GOT3 (cell line): Measurements from ENCODE around the gene PRKG2.

Source experiments
- DNase-seq: peaks from one replicate; lab custom pipeline; 2025; ENCODE audit warnings: mixed read lengths; lab: John Stamatoyannopoulos, UW

PRKG2 gene

DNA sequence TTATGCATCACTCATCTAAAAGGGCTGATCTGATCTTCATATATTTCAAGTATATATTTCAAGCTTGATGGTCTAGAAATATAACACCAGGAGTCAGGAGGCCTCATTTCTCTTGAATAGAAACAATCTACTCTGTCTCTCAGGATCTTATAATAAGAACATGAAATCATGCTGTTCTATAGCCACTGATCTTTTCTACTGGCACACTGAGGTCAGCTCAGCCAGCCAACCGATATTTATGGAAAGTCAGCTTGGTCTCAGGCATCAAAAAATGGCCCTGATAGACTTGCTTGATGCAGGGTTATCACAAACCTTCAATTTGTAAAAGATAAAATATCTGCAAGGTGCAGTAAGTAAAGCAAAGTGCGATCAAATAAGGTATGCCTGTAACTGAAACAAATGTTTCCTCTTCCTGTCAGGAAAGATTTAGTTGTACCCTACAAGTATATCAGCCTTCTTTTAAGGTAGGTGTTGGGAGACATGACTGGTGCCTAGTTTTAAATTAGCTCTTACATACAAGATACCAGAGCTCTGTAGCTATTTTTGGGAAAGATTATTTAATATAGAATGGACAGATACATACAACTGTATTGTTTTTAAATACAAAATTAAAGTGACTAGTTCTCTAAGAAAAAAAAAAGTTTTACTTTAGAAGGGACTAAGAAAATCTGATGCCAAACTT, 121.2 kb downstream of the PRKG2 start:
- no peak for DNase-seq

DNA sequence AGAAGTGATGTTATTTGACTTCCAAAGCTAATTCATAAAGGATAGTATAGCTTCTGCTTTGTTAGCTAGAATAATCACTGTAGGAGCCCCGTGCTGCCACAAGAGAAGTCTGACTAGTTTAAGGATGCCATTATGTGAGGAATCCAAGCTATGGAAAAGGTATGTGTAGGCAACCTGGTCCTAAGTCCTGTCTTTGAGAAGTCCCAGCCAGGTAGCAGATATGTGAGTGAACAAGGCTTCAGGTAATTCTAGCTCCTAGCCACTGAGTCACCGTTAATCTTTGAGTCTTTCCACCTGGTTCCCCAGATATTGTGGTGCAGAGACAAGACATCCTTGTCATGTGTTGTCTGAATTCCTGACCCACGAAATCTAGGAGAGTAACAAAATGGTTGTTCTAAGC, 129.0 kb downstream of the PRKG2 start:
- DNase-seq = no peak

DNA sequence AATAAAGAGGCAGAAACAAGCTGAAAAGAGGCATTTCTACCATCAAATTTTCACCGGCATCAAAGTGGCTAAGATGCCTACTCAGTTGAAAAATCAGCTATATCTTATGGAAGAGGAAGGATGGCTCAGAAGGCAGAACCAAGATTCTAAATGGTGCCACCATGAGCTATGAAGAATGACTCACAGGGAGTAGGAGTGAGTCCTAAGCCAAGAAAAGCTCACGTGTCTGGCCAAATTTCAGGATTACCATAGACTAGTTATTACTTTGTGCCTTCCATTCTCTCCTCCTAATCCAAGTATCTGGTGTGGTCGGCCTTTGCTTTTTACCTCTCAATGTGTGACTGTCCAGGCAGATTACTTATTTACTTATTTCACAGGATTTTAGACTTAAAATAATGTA, 129.7 kb downstream of the PRKG2 start:
- DNase-seq = no peak

DNA sequence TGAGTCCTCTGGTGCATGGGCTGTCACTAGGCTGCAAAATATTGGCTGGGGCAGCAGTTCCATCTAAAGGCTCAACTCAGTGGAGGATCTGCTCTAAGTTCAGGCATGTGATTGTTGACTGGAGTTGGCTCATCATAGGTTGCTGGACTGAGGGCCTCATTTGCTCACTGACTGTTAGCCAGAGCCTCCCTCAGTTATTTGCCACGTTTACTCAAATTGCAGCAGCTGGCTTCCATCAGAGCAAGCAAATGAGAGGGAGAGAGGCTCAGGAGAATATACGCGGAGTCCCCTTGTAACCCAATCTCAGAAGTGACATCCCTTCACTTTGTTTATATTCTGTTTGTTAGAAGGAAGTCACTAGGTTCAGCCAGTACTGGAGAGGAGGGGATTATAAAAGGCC, 130.4 kb downstream of the PRKG2 start:
- DNase-seq = no peak

DNA sequence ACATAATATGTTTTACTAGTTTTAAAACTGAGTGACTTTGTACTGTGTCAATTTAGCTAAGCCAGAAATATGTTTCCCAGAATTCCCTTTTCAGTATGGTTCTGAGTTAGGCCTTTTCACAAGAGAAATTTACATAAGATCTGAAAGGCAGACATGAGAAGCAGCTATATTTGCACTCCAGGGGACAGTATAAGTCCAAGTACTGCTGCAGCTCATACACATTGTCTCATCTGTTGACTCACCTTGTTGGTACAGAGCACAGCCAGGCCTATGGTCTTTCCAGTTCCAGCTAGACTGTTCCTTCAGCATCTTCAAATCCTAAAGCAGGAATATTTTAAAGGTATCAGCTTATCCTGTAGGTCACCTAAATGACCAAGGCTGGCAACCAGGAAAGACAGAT, 131.0 kb downstream of the PRKG2 start:
- DNase-seq = no peak

DNA sequence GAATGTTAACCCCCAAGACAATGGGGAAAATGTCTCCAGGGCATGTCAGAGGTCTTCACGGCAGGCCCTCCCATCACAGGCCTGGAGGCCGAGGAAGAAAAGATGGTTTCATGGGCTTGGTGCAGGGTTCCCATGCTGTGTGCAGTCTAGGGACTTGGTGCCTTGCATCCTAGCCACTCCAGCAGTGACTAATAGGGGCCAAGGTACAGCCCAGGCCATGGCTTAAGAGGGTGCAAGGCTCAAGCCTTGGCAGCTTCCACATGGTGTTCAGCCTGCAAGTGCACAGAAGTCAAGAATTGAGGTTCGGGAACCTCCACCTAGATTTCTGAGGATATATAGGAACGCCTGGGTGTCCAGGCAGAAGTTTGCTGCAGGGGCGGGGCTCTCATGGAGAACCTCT, 133.9 kb downstream of the PRKG2 start:
- DNase-seq = no peak

DNA sequence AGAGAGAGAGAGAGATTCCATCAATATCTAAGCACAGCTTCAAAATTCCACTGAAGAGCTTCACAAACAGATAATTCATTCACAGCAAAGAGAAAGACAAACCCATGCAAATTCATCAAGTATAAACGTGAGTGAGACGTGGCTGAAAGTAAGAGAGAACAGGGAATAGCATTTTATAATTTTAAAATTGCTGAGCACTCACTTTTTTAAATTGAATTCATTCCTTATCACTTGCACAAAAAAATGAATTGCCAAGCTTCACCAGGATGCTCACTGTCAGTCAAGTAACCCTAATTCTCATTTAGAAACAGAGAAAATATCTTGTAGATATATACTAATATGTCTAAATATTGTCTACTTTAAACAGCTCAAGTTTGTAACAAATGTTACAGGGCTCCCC, 144.0 kb downstream of the PRKG2 start:
- no peak for DNase-seq

DNA sequence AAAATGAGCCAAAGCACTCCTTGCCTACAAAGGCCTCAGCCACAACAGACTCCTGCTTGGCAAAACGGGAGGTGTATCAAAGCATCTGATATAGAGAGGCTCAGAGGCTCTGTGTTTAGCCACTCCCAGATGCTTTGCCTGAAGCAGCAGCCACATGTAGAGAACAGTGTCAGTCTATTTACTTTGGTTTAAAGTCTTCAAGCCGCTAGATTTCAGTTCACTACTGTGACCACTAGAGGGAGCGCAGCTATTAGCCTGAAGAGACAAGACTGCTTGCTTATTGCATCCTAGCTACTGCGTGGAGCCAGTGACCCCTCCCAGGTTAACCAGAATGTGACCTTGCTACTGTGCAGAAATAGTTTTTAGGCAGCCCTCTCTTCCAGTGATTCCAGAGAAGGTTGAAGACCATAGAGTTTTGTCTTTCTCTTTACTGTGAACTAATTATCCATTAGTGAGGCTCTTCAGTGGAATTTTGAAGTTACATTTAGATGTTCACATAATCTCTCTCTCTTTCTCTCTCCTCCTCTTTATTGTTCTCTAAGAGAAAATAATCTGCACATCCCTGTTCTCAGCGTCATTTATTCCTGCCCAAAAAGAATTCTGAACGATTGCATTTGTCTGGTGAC, 145.2 kb downstream of the PRKG2 start:
- peak; percentile 1 for DNase-seq

DNA sequence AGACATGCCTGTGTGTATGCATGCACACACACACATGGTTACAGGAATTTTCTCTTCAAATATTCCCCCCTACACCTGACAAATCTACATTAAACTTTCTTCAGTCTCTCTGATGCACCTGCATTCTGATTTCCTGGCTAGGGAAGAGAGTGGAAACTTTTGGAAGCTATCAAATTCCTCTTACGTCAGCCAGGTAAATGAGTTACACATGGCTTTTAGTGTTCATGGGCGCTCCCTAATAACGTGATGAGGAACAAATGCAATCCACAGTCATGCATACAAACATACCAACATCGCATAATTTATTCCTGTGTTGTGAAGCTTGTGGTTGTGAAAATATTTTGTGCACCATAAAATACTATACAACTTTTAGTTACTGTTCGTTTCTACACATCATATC, 149.6 kb downstream of the PRKG2 start:
- no peak for DNase-seq

DNA sequence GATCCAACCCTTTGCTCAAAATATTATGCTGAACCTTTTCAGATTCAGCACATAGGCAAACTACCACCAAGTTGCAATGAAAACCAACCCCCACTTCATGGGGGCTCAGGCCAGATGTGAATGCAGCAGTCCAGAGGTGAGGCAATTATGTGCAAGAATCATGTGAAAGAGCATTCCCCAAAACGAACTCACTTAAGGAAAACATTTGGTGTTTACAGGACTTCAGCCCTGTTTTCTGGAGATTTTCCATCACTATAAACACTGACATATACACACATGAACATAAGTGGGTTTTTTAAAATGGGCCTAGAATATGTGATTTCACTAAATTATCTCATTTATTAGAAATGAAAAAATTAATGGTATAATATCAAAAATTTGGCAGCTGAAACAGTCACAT, 153.0 kb downstream of the PRKG2 start:
- DNase-seq = no peak

DNA sequence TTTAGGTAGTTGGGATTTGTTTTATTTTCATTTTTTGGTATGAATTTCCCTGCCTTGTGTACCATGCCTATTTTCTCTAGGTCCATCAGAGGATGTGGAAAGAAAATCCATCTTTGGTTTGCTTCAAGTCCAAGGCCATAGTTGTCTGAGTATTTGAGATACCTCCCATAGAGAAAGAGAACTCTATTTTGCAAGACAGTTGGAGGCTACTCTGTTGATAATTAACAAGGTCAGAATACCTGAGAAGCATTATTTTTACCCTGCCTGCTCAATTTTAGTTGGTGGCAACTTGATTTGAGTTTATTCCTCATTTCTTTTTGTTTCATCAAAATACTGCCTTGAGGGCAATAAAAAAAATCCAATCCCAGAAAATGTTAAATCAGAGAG, 153.7 kb downstream of the PRKG2 start:
- DNase-seq = no peak

DNA sequence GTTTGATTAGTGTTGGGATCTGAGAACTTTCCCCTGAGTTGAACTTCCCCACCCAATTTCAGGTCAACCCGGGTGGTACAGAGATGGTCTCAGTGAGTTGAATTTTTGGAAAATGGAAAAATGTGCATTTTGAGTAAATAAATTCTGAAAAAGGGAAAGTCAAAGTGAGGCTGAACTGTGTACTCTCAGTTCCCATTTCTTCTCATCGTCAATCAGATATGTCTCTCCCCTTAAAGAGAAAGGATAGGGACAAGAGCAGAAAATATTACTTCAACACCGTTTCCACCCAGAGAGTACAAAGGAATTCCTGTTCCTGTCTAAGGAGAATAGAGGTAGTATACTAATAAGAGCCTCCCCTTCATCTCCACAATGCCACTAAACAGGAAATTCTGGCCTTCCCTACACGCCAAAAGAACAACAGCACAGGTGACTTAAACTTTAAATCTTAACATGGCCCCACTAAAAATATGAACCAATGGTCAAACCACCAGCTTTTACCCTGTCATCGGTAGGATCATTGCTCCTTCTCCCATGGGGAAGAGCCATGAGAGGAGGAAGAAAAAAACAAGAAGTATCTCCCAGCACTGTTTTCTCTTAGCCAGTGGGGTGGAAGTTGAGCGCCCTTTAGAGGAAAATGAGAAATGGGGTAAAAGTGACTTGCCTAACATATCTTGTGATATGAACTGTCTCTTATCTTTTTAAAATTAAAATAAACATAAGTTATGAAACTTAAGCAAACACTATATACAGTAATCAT, 154.3 kb downstream of the PRKG2 start:
- no peak for DNase-seq

DNA sequence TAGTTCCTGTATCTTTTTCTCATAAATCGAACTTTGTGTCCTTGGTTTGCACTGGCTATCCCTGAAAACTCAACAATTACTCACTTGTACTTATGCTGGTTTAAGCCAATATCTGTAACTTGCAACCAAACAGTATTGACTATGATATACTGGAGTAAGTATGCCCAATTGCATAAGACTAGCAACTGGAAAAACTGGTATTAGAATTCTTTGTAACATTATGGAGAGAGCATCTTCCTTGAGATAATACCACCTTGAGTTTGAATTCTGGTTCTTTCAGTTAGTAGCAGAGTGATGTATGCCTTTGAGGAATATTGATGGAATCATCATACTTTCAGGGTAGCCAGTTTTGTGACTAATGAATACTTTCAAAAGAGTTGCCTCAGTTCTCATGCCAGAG, 156.4 kb downstream of the PRKG2 start:
- no peak for DNase-seq

DNA sequence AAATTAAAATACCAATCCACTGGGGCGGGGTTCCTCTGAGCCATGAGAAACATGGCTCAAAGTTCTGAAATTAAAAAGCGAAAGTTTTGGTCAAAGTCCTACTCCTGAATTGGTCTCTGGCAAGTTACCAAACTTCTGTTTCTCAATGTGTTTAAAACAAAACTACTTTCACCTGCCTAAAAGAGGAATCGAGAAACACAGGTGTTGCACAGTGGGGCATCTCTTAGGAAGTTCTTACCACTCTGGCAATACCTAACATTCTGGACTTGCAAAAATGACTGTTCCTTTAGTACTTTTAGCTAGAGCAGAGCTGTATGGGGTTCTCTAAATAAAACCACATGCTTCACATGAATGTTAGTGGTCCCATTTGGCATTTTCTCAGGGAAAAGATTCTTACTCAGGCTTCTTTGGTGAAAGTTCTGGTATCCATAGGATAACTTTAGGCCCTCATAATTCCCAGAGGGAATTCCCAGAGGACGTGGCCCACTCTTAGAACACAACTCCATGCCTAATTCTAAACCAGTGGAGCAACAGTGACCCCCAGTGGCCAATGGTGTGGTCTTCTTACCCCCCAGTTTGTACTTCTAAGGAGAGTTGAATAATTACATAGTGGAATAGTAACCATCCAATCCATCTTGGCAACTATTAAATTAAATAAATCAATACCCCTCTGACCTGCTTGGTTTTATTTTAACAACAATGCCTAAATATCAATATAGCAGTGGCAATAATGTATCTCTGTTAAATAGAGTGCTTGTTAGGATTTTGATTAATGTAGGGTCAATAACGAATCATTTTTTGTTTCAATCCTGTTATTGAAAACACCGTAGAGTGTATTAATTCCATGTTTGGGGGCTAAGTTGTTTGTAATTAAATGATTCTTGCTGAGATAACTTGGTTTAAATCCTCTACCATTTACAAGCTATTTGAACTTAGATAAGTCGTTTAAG, 162.6 kb downstream of the PRKG2 start:
- no peak for DNase-seq

DNA sequence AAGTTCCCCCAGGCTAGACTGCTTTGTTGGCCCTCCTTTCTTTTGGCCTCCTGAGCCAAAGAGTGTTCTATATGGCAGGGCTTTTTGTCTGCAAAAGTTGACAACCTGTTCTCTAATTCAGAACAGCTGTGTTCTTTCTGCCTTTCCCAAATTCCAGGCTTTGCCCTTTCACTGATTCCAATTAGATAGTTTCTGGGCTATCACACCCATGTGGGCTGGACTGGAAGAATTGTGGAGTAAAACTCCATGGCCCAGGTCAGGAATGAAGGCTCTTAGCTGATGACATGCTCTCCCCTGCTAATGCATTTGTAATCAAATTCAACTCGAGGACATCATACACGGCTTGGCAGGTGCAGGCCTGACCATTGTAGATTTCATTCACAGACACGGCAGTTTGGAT, 165.1 kb downstream of the PRKG2 start:
- no peak for DNase-seq

DNA sequence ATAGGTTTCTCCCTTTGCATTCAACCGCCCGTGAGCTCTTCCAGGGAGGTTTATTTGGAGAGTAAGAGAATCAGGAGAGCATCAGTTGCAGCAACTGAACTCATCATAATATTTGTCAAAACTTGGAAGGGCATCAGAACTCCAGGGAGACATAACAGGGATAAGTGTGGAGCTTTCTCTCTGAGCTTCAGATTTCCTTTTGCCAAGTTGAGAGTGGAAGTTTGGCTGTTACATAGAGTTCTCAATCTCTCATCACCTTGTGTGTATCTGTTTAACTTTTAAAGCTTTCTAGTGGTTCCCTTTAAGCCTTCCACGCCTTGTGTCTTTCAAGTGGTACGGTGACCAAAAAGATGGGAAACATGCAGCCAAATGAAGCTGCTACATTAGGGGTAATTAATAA, 165.7 kb downstream of the PRKG2 start:
- DNase-seq = no peak

DNA sequence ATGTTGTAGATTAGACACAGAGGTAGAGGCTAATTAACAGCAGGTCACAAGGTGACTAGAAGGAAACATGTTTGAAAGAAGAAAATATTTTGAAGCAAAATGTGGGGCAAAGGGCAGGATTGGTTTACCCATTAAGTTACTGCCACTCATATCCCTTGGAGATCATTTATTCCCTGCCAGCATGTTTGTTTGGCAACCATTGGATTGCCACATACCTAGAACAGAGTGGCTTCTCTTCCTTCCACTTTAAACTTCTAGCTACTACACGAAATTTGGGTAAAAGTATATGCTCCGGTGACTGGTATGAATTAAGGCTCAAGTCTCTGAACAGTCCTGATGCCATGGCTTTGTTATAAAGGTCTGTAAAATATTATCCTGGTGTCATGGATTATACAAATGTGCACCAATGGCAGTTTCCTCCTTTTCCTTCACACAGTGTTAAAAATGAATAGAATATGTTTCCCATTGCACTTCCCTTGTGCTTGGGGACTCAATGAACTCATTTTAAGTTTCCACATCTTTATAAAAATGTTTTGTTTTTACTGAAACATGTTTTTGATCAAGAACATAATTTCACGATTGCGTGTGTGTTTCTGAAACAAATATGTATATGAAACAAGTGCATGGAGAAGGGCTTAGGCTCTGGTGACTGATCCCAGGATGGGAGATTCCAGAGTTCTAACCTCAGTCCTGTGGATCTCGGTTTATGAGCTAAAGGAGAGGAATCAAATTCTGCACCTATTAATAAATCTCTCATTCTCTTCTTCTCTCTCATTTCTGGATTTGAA, 172.2 kb downstream of the PRKG2 start:
- DNase-seq = no peak

DNA sequence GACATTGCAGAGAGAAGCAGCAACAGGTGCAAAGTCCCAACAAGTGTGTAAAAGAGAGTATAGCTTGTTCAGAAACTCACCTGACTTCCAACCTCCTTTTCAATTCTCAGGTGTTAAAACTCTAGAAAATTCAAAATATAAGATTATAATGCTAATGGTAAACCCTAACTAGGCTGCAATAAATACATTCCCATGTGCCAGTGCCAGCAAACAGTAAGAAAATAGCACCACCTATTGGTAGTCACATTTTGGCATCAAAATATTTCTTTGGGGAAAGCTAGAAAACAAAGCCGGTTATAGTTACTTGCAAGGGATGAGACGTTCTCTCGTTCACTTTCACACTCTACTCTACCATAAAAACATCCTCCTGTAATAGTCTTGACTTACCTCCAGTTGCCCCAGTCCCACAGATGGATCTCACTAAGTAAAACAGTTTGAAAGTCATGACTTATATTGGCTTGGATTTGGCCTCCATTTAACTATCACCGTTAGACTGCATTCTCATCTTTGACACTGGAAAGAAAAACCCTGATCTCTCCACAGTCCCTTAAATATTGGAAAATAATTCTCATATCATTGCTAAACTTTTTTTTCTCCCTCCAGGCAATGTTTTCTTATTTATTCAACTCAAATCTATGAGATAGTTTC, 174.9 kb downstream of the PRKG2 start:
- no peak for DNase-seq

DNA sequence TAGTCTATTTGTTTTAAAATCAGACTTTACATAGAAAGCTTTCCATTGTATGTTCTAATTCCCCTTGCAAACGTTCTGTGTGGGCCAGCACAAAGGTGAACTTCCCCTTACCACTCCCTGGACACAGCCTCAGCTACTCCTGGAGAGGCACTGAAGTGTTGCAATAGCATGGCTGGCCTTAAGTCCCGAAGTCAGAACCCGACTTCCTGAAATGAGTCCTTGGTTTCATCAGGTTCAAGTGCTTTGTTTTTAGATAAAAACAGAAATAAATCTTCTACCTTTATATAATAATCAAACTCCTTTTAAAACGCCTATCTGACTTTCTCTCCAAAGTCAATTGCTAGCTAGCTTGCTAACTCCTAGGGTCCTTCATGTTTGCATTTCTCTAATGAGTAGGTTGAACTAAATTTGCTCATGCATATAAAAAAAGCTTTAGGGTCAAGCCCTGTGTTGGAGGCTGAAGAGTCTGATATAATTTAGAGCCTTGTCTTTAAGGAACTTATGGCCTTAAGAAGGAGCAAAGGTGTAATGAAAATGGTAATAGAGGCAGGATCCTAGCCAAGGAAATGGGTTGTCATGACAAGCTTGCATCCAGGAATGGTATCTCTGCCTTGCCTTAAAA, 175.6 kb downstream of the PRKG2 start:
- no peak for DNase-seq

DNA sequence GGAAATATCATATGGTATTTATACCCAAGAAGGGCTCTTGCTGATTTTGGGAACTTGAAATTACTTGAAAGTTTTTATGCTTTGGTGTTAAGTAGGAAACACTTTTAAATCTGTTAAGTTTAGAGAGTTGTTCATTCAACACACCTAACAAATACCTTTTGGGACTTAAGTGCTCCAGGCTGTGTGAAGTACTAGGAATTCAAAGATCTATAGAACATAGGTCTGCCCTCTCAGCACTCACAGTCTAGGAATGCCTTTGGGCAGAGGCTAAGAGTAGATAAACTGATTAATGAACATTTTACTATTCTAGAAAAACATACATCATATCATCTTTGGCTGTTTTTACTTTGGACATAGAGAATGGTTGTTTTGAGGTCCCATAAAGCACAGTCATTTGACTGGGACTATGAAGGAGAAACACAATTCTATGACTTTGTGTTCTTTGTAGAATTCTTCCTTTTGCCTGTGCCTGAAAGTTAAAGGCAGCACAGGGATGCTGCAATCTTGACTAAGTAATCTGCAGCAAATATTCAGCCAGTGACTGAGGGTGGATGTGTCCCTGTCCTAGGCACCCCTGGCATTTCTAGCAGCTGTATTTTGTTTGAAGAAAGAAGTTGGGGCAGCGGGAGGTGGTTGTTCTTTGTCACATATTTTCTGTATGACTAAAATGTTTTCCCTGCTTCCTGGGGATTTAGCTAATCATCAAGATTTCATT, 176.2 kb downstream of the PRKG2 start:
- no peak for DNase-seq
